ENCODE measurements around the gene PPP4R2. TPM values are rescaled to one million over a fixed set of nuclear protein-coding genes. Genes with fewer than 3 reads are reported as not detected.

PPP4R2 gene
- total and polyA plus RNA-seq, 9 donors, result 19.2 to 95.1 (median 77.6) TPM

DNA sequence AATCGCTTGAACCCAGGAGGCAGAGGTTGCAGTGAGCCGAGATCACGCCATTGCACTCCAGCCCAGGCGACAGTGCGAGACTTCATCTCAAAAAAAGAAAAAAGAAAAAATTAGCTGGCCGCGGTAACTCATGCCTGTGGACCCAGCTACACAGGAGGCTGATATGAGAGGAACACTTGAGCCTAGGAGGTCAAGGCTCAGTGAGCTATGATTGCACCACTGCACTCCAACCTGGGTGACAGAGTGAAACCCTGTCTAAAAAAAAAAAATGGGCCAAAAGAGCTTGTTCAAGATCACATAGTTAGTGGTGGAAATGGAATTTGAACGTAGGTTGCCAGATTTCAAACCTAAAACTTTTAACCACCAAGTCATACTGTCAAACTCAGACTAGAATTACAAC lies 46.2 kb upstream of the PPP4R2 start:
- TF ChIP-seq, protein P1, sequence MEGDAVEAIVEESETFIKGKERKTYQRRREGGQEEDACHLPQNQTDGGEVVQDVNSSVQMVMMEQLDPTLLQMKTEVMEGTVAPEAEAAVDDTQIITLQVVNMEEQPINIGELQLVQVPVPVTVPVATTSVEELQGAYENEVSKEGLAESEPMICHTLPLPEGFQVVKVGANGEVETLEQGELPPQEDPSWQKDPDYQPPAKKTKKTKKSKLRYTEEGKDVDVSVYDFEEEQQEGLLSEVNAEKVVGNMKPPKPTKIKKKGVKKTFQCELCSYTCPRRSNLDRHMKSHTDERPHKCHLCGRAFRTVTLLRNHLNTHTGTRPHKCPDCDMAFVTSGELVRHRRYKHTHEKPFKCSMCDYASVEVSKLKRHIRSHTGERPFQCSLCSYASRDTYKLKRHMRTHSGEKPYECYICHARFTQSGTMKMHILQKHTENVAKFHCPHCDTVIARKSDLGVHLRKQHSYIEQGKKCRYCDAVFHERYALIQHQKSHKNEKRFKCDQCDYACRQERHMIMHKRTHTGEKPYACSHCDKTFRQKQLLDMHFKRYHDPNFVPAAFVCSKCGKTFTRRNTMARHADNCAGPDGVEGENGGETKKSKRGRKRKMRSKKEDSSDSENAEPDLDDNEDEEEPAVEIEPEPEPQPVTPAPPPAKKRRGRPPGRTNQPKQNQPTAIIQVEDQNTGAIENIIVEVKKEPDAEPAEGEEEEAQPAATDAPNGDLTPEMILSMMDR (IDR thresholded peaks at IDR 0.05), result no peak
- TF ChIP-seq POLR2A (IDR thresholded peaks at IDR 0.05), result no peak
- Histone ChIP-seq H3K9me3 (no peaks in the 10 kb centered on the region), H3K36me3 (no peaks in the 10 kb centered on the region), H3K27ac (no peak overlapping the region), H3K27me3 (no peaks in the 10 kb centered on the region), H3K4me1 (ENCODE audit: insufficient read depth) (peaks cover 4% of the 10 kb centered on the region), H3K4me3 (no peak overlapping the region)
- 92 to 96% (median 94%) methylated on average over 8 of the region's 8 CpGs for WGBS, 3 donors
- intact Hi-C loops (cut with DNase I), result no loop called here
- no peak for DNase-seq

DNA sequence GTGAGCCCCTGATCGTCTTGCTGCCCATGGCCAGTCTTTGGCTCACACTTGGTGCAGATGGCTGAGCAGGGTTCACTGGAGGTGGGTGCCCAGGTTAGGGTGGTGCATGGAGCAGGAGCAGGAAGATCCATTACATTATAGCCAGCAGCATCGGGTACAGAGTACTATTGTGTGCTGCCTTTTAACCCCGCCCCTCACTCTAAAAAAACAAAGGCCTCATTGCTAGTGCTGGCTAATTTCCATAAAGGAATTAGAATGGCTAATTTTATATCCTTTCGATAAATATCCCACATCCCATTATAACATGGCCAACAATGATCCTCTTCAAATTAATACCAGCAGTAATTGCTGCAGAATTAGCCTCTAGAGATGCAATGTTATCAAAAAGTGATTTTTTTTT lies 45.8 kb upstream of the PPP4R2 start:
- Histone ChIP-seq H3K9me3 (no peaks in the 10 kb centered on the region), H3K4me3 (no peak overlapping the region), H3K4me1 (ENCODE audit: insufficient read depth) (peaks cover 4% of the 10 kb centered on the region), H3K36me3 (no peaks in the 10 kb centered on the region), H3K27me3 (no peaks in the 10 kb centered on the region), H3K27ac (no peak overlapping the region)
- 72 to 79% (median 76%) methylated on average over 4 of the region's 4 CpGs for WGBS, 3 donors
- no peak for DNase-seq
- TF ChIP-seq, protein P1 (IDR thresholded peaks at IDR 0.05), result no peak
- TF ChIP-seq EP300 (IDR thresholded peaks at IDR 0.05) (no peak), POLR2A (IDR thresholded peaks at IDR 0.05) (no peak)
- intact Hi-C loops (cut with DNase I), result no loop called here

DNA sequence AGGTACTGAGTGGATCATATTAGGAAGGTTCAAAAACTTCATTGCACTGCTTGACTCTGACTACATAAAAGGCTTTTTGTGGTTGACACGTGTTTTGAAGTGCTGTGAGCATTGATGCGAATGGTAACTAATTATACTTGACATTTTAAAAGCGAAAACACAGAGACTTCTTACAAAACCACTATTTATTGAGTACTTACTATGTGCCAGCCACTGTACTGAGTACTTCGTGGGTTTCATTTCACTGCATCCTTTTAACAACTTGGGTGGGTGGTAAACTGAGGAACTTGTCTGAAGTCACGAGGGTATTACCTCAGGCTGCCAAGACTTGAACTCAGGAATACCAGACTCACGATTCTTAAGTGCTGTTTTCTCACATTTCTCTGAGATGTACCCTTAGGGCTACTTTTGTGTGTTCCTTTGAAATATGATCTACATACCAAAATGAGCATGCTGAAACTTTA lies 45.3 kb upstream of the PPP4R2 start:
- TF ChIP-seq POLR2A (IDR thresholded peaks at IDR 0.05) (no peak), EP300 (IDR thresholded peaks at IDR 0.05) (no peak)
- TF ChIP-seq, protein P1 (IDR thresholded peaks at IDR 0.05), result no peak
- intact Hi-C loops (cut with DNase I), result no loop called here
- Histone ChIP-seq H3K4me1 (ENCODE audit: insufficient read depth) (peaks cover 4% of the 10 kb centered on the region), H3K27me3 (no peaks in the 10 kb centered on the region), H3K27ac (no peak overlapping the region), H3K9me3 (no peaks in the 10 kb centered on the region), H3K36me3 (no peaks in the 10 kb centered on the region), H3K4me3 (no peak overlapping the region)
- WGBS, 3 donors, result 69 to 88% (median 79%) methylated on average over 6 of the region's 6 CpGs
- DNase-seq, result no peak

DNA sequence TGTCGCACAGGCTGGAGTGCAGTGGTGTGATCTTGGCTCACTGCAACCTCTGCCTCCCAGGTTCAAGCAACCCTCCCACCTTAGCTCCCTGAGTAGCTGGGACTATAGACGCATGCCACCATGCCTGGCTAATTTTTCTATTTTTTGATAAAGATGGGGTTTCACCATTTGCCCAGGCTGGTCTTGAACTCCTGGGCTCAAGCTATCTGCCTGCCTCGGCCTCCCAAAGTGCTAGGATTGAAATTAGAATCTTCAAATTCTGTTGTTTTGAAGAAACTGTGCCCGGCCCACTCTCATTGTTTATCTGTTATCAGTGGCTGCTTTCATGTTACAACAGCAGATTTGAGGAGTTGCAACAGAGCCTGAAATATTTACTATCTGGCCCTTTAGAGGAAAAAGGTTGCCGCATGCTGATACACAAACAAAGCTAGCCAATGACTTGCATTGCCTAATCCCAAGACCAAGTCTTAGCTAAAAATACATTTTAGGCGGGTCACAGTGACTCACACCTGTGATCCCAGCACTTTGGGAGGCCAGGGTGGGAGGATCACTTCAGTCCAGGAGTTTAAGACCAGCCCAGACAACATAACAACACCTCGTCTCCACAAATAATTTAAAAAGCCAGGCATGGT lies 43.2 kb upstream of the PPP4R2 start:
- Histone ChIP-seq H3K27me3 (no peaks in the 10 kb centered on the region), H3K9me3 (no peaks in the 10 kb centered on the region), H3K4me1 (ENCODE audit: insufficient read depth) (no peaks in the 10 kb centered on the region), H3K27ac (no peak overlapping the region), H3K4me3 (no peak overlapping the region), H3K36me3 (no peaks in the 10 kb centered on the region)
- TF ChIP-seq EP300 (IDR thresholded peaks at IDR 0.05) (no peak), POLR2A (IDR thresholded peaks at IDR 0.05) (no peak)
- TF ChIP-seq, protein P1 (IDR thresholded peaks at IDR 0.05), result no peak
- intact Hi-C loops (cut with DNase I), result no loop called here
- DNase-seq, result peak in 2 of 5 donors; percentile 43 to 64
- WGBS, 3 donors, result 64 to 69% (median 68%) methylated on average over 7 of the region's 7 CpGs
